IMR-90 (cell line): ENCODE data around the gene MYPOP. TPM values are rescaled to one million over a fixed set of nuclear protein-coding genes. Genes with fewer than 3 reads are reported as not detected.

Experiments used
- ATAC-seq: fragments of 200-7000 bp; cut with Tn5 transposase; 2 replicates; pipeline ENCODE4 v1.9.1; 2020; ENCODE audit warnings: low read depth, mild to moderate bottlenecking, moderate library complexity
- BruUV-seq: library from RNA; stranded (reverse); fragments of 400-500 nt; replicated peaks from 2 replicates; lab custom pipeline; 2021; lab: Mats Ljungman, UMichigan
- CTCF ChIA-PET: fragments of 300-600 bp; formaldehyde crosslinking; extraction: SDS; loops from one replicate; lab custom pipeline; 2021; ENCODE audit warnings: antibody characterized with exemption; lab: Yijun Ruan, JAX
- POLR2A ChIA-PET: fragments of 300-600 bp; sonication (Branson Sonifier 250); formaldehyde crosslinking; loops from one replicate; lab custom pipeline; 2022; ENCODE audit warnings: antibody characterized with exemption; ENCODE audit not compliant: unreplicated experiment; lab: Charles Lee
- DNase-seq: peaks from one replicate; pipeline ENCODE4 v3.0.0; 2013
- H2AFZ ChIP-seq: replicated peaks from 2 replicates; pipeline ENCODE3; 2013; ENCODE audit warnings: low read length, mild to moderate bottlenecking; ENCODE audit not compliant: poor library complexity
- H2AK5ac ChIP-seq: 2 replicates; pipeline ENCODE4 v1.6.1; 2013; ENCODE audit warnings: low read depth, low read length, inconsistent platforms
- H2AK9ac ChIP-seq: replicated peaks from 2 replicates; pipeline ENCODE3; 2013; ENCODE audit warnings: mild to moderate bottlenecking, low read depth, low read length, moderate library complexity; ENCODE audit not compliant: poor library complexity
- H2BK120ac ChIP-seq: 2 replicates; pipeline ENCODE4 v1.6.1; 2013; ENCODE audit warnings: low read depth, low read length, inconsistent platforms
- H2BK15ac ChIP-seq: 3 replicates; pipeline ENCODE4 v1.6.1; 2013; ENCODE audit warnings: low read depth, low read length, inconsistent platforms
- H2BK20ac ChIP-seq: 2 replicates; pipeline ENCODE4 v1.6.1; 2013; ENCODE audit warnings: low read depth, mild to moderate bottlenecking, inconsistent platforms, low read length, moderate library complexity
- H2BK5ac ChIP-seq: 2 replicates; pipeline ENCODE4 v1.6.1; 2013; ENCODE audit warnings: mild to moderate bottlenecking, low read depth, low read length, inconsistent platforms; ENCODE audit not compliant: poor library complexity, severe bottlenecking
- H3K14ac ChIP-seq: replicated peaks from 2 replicates; pipeline ENCODE4 v1.6.1; 2013; ENCODE audit warnings: low read depth, low read length, inconsistent platforms
- H3K18ac ChIP-seq: 2 replicates; pipeline ENCODE4 v1.6.1; 2013; ENCODE audit warnings: low read depth, low read length, control low read depth
- H3K23ac ChIP-seq: 2 replicates; pipeline ENCODE4 v1.6.1; 2013; ENCODE audit warnings: low read depth, low read length, inconsistent platforms
- H3K27ac ChIP-seq: 2 replicates; pipeline ENCODE4 v1.5.1; 2013; ENCODE audit warnings: mild to moderate bottlenecking, control low read depth, low read length; ENCODE audit not compliant: insufficient read depth
- H3K27me3 ChIP-seq: 2 replicates; pipeline ENCODE4 v1.6.1; 2013; ENCODE audit warnings: low read length; ENCODE audit not compliant: control insufficient read depth, insufficient read depth
- H3K36me3 ChIP-seq: 2 replicates; pipeline ENCODE4 v1.6.1; 2013; ENCODE audit warnings: low read length, mixed read lengths; ENCODE audit not compliant: control insufficient read depth, insufficient read depth
- H3K4ac ChIP-seq: 2 replicates; pipeline ENCODE4 v1.6.1; 2013; ENCODE audit warnings: low read depth, low read length, inconsistent platforms
- H3K4me1 ChIP-seq: 2 replicates; pipeline ENCODE4 v1.6.1; 2013; ENCODE audit warnings: low read length, mixed read lengths; ENCODE audit not compliant: control insufficient read depth, insufficient read depth
- H3K4me2 ChIP-seq: 2 replicates; pipeline ENCODE4 v1.6.1; 2013; ENCODE audit warnings: low read depth, mild to moderate bottlenecking, control low read depth, low read length, moderate library complexity
- H3K4me3 ChIP-seq: 2 replicates; pipeline ENCODE4 v1.5.1; 2013; ENCODE audit warnings: low read depth, mild to moderate bottlenecking, control low read depth, low read length, moderate library complexity; ENCODE audit not compliant: insufficient read depth
- H3K56ac ChIP-seq: 2 replicates; pipeline ENCODE4 v1.6.1; 2013; ENCODE audit warnings: low read length, inconsistent platforms; ENCODE audit not compliant: insufficient read depth; ENCODE audit errors: extremely low read depth
- H3K79me1 ChIP-seq, 2 experiments: 2 replicates each; pipeline ENCODE4 v1.6.1; 2013; ENCODE audit warnings: low read length in 2 of 2, inconsistent platforms in 1 of 2, low read depth in 1 of 2
- H3K9ac ChIP-seq: 2 replicates; pipeline ENCODE4 v1.6.1; 2013; ENCODE audit warnings: low read depth, low read length, control low read depth
- H3K9me1 ChIP-seq: 2 replicates; pipeline ENCODE4 v1.6.1; 2013; ENCODE audit warnings: low read length, inconsistent platforms; ENCODE audit not compliant: insufficient read depth
- H3K9me3 ChIP-seq: 2 replicates; pipeline ENCODE4 v1.6.1; 2013; ENCODE audit warnings: low read length; ENCODE audit not compliant: control insufficient read depth, insufficient read depth
- H4K20me1 ChIP-seq: 2 replicates; pipeline ENCODE4 v1.6.1; 2013; ENCODE audit warnings: low read length, inconsistent platforms; ENCODE audit not compliant: insufficient read depth
- H4K5ac ChIP-seq: 2 replicates; pipeline ENCODE4 v1.6.1; 2013; ENCODE audit warnings: mild to moderate bottlenecking, low read depth, low read length, control low read depth
- H4K8ac ChIP-seq, 2 experiments: 2 replicates each; pipeline ENCODE4 v1.6.1; 2013; ENCODE audit warnings: low read depth in 2 of 2, low read length in 2 of 2, control low read depth in 1 of 2, inconsistent platforms in 1 of 2
- H4K91ac ChIP-seq: 2 replicates; pipeline ENCODE4 v1.6.1; 2013; ENCODE audit warnings: low read depth, low read length, inconsistent platforms; ENCODE audit not compliant: insufficient read depth
- BHLHE40 ChIP-seq: fragments of 150-350 bp; IDR thresholded peaks from 2 replicates; pipeline ENCODE4 v1.6.1; 2016; ENCODE audit warnings: mild to moderate bottlenecking, low read depth, low read length
- CEBPB ChIP-seq: IDR thresholded peaks from 2 replicates; pipeline ENCODE4 v1.6.1; 2012; ENCODE audit warnings: low read depth, low read length, improper control_type of control experiment
- CHD1 ChIP-seq: IDR thresholded peaks from 2 replicates; pipeline ENCODE4 v1.6.1; 2012; ENCODE audit warnings: low read depth, low read length, improper control_type of control experiment
- MXI1 ChIP-seq: IDR thresholded peaks from 2 replicates; pipeline ENCODE4 v1.6.1; 2012; ENCODE audit warnings: low read depth, mild to moderate bottlenecking, low read length, moderate library complexity, borderline replicate concordance
- WGBS, 2 experiments: methylation state at CpG; one replicate each; pipeline versions ENCODE4 v1.1.5 to v1.1.7; 2013; ENCODE audit warnings: missing lambda C conversion rate in 2 of 2; ENCODE audit not compliant: insufficient read length in 1 of 2; ENCODE audit errors: extremely low coverage in 2 of 2; 5-methylcytosine and 5-hydroxymethylcytosine counted together
- dilution Hi-C: fragments of 300-500 bp; cut with HindIII; formaldehyde crosslinking; loops from one replicate; pipeline ENCODE4 v1.14.3; 2018; ENCODE audit warnings: low sequenced_read_pairs; ENCODE audit not compliant: unreplicated experiment
- in situ Hi-C: fragments of 300-500 bp; cut with MboI; formaldehyde crosslinking; loops from 3 replicates; pipeline ENCODE4 v1.14.3; 2019; ENCODE audit warnings: low sequenced_read_pairs, inconsistent platforms, mixed read lengths
- intact Hi-C: fragments of 100-400 bp; cut with micrococcal nuclease; formaldehyde crosslinking; loops from 2 replicates; pipeline ENCODE4 v1.10.0; 2022
- polyA plus RNA-seq, 3 experiments: library from polyadenylated mRNA; depleted of rRNA; stranded (reverse); fragments of >200 nt; gene quantifications; 2 replicates each; pipeline ENCODE4 v1.2.3, GENCODE V29; 2012; ENCODE audit warnings: low replicate concordance in 1 of 3
- total RNA-seq: library from RNA; depleted of rRNA; stranded (reverse); fragments of >200 nt; gene quantifications from 2 replicates; pipeline ENCODE4 v1.2.3, GENCODE V29; 2012
- TF ChIP-seq, protein P1 (sequence below): conservative IDR thresholded peaks from 2 replicates; pipeline ENCODE4 v1.5.1; 2012; ENCODE audit warnings: mild to moderate bottlenecking, low read depth, low read length, improper control_type of control experiment
- TF ChIP-seq, protein P2 (sequence below): fragments of 150-350 bp; IDR thresholded peaks from 2 replicates; pipeline ENCODE4 v1.6.1; 2017; ENCODE audit warnings: mild to moderate bottlenecking, antibody characterized with exemption, low read length, low read depth

Gene MYPOP
- total and polyA plus RNA-seq, 2 of the 4 experiments (the other 2 are of a cell fraction), result 0.36 to 2.8 TPM

DNA sequence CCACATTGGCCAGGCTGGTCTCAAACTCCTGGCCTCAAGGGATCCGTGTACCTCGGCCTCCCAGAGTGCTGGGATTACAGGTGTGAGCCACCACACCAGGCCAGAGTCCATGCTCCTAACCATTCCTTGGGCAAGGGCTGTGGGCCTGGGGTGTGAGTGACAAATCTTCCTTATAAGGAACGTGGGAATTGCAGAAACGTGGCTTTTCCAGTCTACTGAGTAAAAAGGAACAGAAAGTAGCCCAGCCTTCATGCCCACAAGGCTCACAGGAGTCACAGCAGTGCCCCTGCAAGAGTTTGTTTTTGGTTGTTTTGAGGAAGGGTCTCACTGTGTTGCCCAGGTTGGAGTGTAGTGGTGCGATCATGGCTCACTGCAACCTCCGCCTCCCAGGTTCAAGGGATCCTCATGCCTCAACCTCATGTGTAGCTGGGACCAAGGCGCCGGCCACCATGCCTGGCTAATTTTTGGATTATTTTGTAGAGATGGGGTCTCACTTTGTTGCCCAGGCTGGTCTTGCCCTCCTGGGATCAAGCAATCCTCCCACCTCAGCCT is 5.1 kb downstream of the MYPOP start:
- DNase-seq, result no peak
- H3K4me1 ChIP-seq, result 0 out of 2 replicates have a peak, but pooled peaks cover 2% of the 10 kb centered on the region
- H2BK15ac ChIP-seq, result no peak overlapping the region
- peaks cover 32% of the 10 kb centered on the region for H3K36me3 ChIP-seq
- no peak overlapping the region for H3K4ac ChIP-seq
- H3K56ac ChIP-seq, result no peak overlapping the region
- no peak overlapping the region for H2AFZ ChIP-seq
- no peak overlapping the region for H2BK120ac ChIP-seq
- no peak overlapping the region for H3K4me2 ChIP-seq
- TF ChIP-seq BHLHE40 (no peak), MXI1 (no peak), CEBPB (no peak), CHD1 (no peak)
- TF ChIP-seq, protein P1, sequence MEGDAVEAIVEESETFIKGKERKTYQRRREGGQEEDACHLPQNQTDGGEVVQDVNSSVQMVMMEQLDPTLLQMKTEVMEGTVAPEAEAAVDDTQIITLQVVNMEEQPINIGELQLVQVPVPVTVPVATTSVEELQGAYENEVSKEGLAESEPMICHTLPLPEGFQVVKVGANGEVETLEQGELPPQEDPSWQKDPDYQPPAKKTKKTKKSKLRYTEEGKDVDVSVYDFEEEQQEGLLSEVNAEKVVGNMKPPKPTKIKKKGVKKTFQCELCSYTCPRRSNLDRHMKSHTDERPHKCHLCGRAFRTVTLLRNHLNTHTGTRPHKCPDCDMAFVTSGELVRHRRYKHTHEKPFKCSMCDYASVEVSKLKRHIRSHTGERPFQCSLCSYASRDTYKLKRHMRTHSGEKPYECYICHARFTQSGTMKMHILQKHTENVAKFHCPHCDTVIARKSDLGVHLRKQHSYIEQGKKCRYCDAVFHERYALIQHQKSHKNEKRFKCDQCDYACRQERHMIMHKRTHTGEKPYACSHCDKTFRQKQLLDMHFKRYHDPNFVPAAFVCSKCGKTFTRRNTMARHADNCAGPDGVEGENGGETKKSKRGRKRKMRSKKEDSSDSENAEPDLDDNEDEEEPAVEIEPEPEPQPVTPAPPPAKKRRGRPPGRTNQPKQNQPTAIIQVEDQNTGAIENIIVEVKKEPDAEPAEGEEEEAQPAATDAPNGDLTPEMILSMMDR, result no peak
- TF ChIP-seq, protein P2, sequence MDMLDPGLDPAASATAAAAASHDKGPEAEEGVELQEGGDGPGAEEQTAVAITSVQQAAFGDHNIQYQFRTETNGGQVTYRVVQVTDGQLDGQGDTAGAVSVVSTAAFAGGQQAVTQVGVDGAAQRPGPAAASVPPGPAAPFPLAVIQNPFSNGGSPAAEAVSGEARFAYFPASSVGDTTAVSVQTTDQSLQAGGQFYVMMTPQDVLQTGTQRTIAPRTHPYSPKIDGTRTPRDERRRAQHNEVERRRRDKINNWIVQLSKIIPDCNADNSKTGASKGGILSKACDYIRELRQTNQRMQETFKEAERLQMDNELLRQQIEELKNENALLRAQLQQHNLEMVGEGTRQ, result no peak
- no peak overlapping the region for H3K4me3 ChIP-seq
- H3K9me1 ChIP-seq, result peaks cover 4% of the 10 kb centered on the region; the same call in 1 of the 2 replicates
- no peaks in the 10 kb centered on the region for H3K9me3 ChIP-seq
- 0 out of 2 replicates have a peak, but pooled peaks cover 9% of the 10 kb centered on the region for H4K20me1 ChIP-seq
- no peak overlapping the region for H3K14ac ChIP-seq
- ChIA-PET CTCF (no interaction called here), POLR2A (no interaction called here)
- no peak overlapping the region for H3K27ac ChIP-seq
- H2BK20ac ChIP-seq, result no peak overlapping the region
- dilution Hi-C loops (no loop called here), intact Hi-C loops (no loop called here), in situ Hi-C loops (no loop called here)
- H2AK9ac ChIP-seq, result no peak overlapping the region
- peaks cover 13 to 21% of the 10 kb centered on the region in 2 experiments for H3K79me1 ChIP-seq
- H4K5ac ChIP-seq, result no peak overlapping the region
- WGBS, 2 experiments, result 82% methylated on average over 3 of the region's 8 CpGs; no CpG with 5 or more reads in 1 of the 2 experiments
- H3K23ac ChIP-seq, result no peak overlapping the region
- no peak for ATAC-seq
- BruUV-seq, result no TSS peak
- no peak overlapping the region for H4K8ac ChIP-seq
- no peak overlapping the region for H2AK5ac ChIP-seq
- no peak overlapping the region for H2BK5ac ChIP-seq
- no peaks in the 10 kb centered on the region for H3K27me3 ChIP-seq
- H3K18ac ChIP-seq, result no peak overlapping the region
- H3K9ac ChIP-seq, result no peak overlapping the region
- no peak overlapping the region for H4K91ac ChIP-seq
